Stimulated activated CD4-positive, alpha-beta T cell treated with anti-CD3 and anti-CD28 coated beads, Interleukin-12 subunit alpha, Interleukin-12 subunit beta, amount 100 ng/mL, for 4 hours (primary cell): ENCODE data around the gene OR8H2.
"Not testable (repeated sequence)": the region's sequence is repeated elsewhere in the genome, so short reads cannot be mapped to it uniquely, and the experiment has no call there.

ENCODE experiments used
- DNase-seq: peaks from one replicate; pipeline ENCODE4 v3.0.0-alpha.2; 2020

Gene OR8H2, protein sequence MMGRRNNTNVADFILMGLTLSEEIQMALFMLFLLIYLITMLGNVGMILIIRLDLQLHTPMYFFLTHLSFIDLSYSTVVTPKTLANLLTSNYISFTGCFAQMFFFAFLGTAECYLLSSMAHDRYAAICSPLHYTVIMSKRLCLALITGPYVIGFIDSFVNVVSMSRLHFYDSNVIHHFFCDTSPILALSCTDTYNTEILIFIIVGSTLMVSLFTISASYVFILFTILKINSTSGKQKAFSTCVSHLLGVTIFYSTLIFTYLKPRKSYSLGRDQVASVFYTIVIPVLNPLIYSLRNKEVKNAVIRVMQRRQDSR

DNA sequence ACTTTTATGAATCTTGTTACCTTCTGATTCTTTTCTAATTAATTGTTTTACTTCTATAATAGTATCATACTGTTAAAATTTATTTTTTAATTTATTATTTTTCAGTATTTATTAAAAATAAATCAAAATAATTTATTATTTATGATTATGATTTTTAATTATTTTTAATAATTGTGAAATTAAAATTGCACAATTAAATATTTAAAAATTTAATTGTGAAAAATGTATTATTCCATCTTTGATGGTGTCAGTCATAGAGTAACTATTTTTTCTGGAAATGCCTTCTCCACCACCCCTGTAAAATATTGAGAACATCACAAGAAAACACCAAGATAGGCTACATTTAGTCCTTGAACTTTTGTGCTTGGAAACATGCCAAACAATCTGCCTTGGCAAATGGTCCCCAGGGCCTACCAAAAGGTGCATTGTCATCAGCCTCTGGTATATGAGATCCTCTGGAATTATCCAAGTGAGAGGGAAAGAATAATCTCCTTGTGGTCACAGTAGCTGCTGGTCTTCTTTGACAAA, at the start of gene OR8H2:
Gene OR8H2, plus strand, starts transcription at position 478 of the 528 bp plus-strand sequence. CDS start 1,356 bp downstream, outside the sequence.
- no peak for DNase-seq

DNA sequence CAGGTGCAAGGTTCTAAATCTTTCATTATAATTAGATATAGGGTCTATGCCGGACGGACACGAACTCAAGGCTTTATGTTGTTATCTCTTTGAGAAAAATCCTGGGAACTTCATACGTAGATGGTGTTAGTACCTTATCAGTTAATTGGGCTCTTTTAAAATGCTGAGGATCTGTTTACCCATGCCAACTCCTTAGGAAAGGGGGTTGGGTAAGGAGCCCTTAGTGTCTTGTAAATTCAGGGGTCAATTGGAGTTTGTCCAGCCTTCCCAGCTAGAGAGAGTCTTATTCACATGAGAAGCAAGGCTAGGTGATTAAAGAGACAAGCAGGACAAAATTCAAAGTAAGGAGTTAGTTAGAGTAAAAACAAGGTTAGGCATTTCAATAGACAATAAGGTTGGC, 47.1 kb upstream of the OR8H2 start:
- DNase-seq, result not testable (repeated sequence)

DNA sequence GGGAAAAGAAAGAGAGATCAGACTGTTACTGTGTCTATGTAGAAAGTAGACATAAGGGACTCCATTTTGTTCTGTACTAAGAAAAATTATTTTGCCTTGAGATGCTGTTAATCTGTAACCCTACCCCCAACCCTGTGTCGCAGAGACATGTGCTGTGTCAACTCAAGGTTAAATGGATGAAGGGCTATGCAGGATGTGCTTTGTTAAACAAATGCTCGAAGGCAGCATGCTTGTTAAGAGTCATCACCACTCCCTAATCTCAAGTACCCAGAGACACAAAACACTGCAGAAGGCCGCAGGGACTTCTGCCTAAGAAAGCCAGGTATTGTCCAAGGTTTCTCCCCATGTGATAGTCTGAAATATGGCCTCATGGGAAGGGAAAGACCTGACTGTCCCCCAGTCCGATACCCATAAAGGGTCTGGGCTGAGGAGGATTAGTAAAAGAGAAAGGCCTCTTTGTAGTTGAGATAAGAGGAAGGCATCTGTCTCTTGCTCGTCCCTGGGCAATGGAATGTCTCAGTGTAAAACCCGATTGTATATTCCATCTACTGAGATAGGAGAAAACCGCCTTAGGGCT, 45.7 kb upstream of the OR8H2 start:
- not testable (repeated sequence) for DNase-seq

- not testable (repeated sequence) for DNase-seq
These were observed 45.2 kb upstream of the OR8H2 start for GRCh38 chr11:56058260-56058780.

- no peak for DNase-seq
These were observed 36.5 kb upstream of the OR8H2 start for GRCh38 chr11:56066980-56067379.

DNA sequence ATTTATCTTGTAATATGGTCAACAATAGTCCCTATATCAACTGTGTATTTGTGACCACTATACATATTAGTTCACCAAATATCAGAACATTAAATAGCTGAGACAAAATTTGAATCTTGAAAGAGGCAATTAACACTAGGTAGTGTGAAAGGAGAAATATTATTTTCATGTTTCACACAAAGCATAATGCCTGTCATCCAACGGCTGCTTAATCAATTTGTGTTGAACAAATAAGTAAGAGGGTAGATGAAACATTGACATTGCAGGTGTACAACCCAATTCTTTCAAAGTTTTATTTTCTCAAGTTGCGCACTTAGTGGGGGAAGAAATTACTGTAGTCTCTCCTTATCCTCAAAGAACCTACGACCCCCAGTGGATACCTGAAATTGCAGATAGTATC, 13.8 kb upstream of the OR8H2 start:
- no peak for DNase-seq

- DNase-seq, result no peak
These were observed 10.5 kb upstream of the OR8H2 start, which contains the start of gene OR8I2 for GRCh38 chr11:56093008-56093407. Gene OR8I2 (plus strand): TSS chr11:56093308. CDS start chr11:56093308, 0 bp downstream.

- DNase-seq, result no peak
These were observed 18.6 kb downstream of the OR8H2 start, which contains the start of gene OR8H3 for GRCh38 chr11:56122073-56122472. Gene OR8H3 (plus strand): TSS chr11:56122373. CDS start chr11:56122373, 0 bp downstream.

DNA sequence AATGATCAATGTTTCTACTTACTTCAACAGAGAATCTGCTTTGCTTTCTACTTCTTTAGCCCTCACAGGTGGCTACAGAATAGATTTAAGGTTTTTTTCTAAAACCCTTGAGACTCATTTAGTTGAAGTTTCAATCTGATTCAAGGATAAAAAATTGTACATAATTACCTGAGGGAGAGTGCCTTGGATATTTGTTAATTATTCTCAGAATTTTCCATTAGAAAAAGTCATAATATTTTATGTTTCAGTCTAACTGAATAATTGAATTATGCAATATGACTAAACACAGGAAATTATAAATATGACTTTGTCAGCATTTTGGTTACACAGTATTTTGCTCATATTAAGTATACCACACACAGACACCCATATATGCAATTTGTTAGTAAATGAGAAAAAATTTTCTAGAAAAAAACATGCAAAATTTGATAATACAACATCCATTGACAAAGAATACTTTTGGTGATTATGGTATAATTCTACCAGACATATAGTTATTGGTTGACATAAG, 36.7 kb downstream of the OR8H2 start, which contains the start of gene OR8J3:
Gene OR8J3, minus strand, starts transcription at position 51 of the 511 bp plus-strand sequence. CDS start 2,483 bp downstream, outside the sequence.
- DNase-seq, result no peak

- DNase-seq, result not testable (repeated sequence)
These were observed 40.2 kb downstream of the OR8H2 start for GRCh38 chr11:56143681-56144080.

- DNase-seq, result no peak
These were observed 47.9 kb downstream of the OR8H2 start for GRCh38 chr11:56151376-56151775.

DNA sequence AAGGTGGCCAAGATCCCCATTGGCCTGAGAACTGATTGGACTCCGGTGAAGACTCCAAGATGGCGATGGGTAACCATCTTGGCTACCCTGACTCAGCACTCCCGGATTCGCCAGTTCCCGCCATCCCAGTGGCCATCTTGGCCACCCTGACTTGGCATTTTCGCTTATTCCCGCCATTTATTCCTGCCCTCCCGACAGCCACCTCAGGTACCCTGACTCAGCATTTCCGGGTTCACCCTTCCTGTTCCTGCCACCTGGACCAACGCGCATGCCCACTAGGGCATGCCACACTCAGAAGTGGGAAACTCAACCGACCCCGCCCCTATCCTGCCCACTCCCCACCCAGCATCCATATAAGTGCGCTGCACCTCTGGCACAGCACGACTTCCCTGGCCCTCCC, 48.8 kb downstream of the OR8H2 start:
- no peak for DNase-seq
